Activated T-cell treated with anti-CD3 and anti-CD28 coated beads for 4 hours (primary cell): ENCODE measurements around the gene OSBPL5.

Experiments used
- DNase-seq: peaks from one replicate; pipeline ENCODE4 v3.0.0-alpha.2; 2020

OSBPL5 gene

GRCh38 chr11:3148255-3148989, 16.7 kb downstream of the OSBPL5 start:
- no peak for DNase-seq

GRCh38 chr11:3147626-3148025, 17.5 kb downstream of the OSBPL5 start:
- DNase-seq: no peak

- no peak for DNase-seq
Observed at GRCh38 chr11:3147257-3147619, 17.9 kb downstream of the OSBPL5 start.

- no peak for DNase-seq
Observed at GRCh38 chr11:3146612-3147256, 18.4 kb downstream of the OSBPL5 start.

- DNase-seq: no peak
Observed at GRCh38 chr11:3145206-3145520, 19.9 kb downstream of the OSBPL5 start.

GRCh38 chr11:3144296-3145205, 20.6 kb downstream of the OSBPL5 start:
- no peak for DNase-seq

GRCh38 chr11:3143136-3143880, 21.8 kb downstream of the OSBPL5 start:
- DNase-seq: no peak

GRCh38 chr11:3140291-3140603, 24.9 kb downstream of the OSBPL5 start:
- DNase-seq: no peak

- DNase-seq: no peak
Observed at GRCh38 chr11:3139481-3140290, 25.4 kb downstream of the OSBPL5 start.

- DNase-seq: no peak
Observed at GRCh38 chr11:3139086-3139440, 26.0 kb downstream of the OSBPL5 start.

GRCh38 chr11:3138178-3139085, 26.7 kb downstream of the OSBPL5 start:
- no peak for DNase-seq

- no peak for DNase-seq
Observed at GRCh38 chr11:3137486-3138177, 27.5 kb downstream of the OSBPL5 start.

- DNase-seq: no peak
Observed at GRCh38 chr11:3136546-3137455, 28.3 kb downstream of the OSBPL5 start.

GRCh38 chr11:3135481-3136440, 29.3 kb downstream of the OSBPL5 start:
- DNase-seq: no peak

GRCh38 chr11:3134651-3135480, 30.2 kb downstream of the OSBPL5 start:
- no peak for DNase-seq

- no peak for DNase-seq
Observed at GRCh38 chr11:3134218-3134621, 30.9 kb downstream of the OSBPL5 start.
